Neural cell (in vitro differentiated cells): Measurements from ENCODE around the gene CLTRN. TPM values are rescaled to one million over a fixed set of nuclear protein-coding genes. Genes with fewer than 3 reads are reported as not detected.

ENCODE experiments used
- H2AFZ ChIP-seq: fragments of 200-600, 300-800 bp; sonication (generic), shearing (Covaris generic); 2 replicates; pipeline ENCODE4 v1.6.0; 2014; ENCODE audit warnings: low read depth, mild to moderate bottlenecking, antibody characterized with exemption, low read length, moderate library complexity
- H3F3A ChIP-seq: fragments of 200-600 bp; shearing (Covaris generic); 2 replicates; pipeline ENCODE4 v1.6.1; 2016; ENCODE audit warnings: mild to moderate bottlenecking, moderate library complexity, mixed read lengths, antibody characterized with exemption, low read length; ENCODE audit not compliant: insufficient read depth, poor library complexity, severe bottlenecking
- H3K27ac ChIP-seq: fragments of 200-600, 300-800 bp; sonication (generic), shearing (Covaris generic); 2 replicates; pipeline ENCODE4 v1.5.1; 2014; ENCODE audit warnings: mild to moderate bottlenecking, low read length, moderate library complexity
- H3K27me3 ChIP-seq: fragments of 300-800, 200-600 bp; sonication (generic), shearing (Covaris generic); 2 replicates; pipeline ENCODE4 v1.6.0; 2014; ENCODE audit warnings: mild to moderate bottlenecking, low read depth, low read length, moderate library complexity; ENCODE audit not compliant: insufficient read depth
- H3K36me3 ChIP-seq: fragments of 300-800, 200-600 bp; sonication (generic), shearing (Covaris generic); 2 replicates; pipeline ENCODE4 v1.5.1; 2014; ENCODE audit warnings: mild to moderate bottlenecking, antibody characterized with exemption, low read length, moderate library complexity; ENCODE audit not compliant: insufficient read depth
- H3K4me2 ChIP-seq: fragments of 300-800, 200-600 bp; sonication (generic), shearing (Covaris generic); 2 replicates; pipeline ENCODE4 v1.6.0; 2014; ENCODE audit warnings: mild to moderate bottlenecking, low read length
- H3K4me3 ChIP-seq: fragments of 300-800, 200-600 bp; sonication (generic), shearing (Covaris generic); 2 replicates; pipeline ENCODE4 v1.5.1; 2014; ENCODE audit warnings: mild to moderate bottlenecking, low read length, moderate library complexity
- H3K79me2 ChIP-seq: fragments of 200-600 bp; shearing (Covaris generic); replicated peaks from 2 replicates; pipeline ENCODE4 v1.6.0; 2014; ENCODE audit warnings: mild to moderate bottlenecking, low read length, moderate library complexity; ENCODE audit not compliant: insufficient read depth
- H3K9ac ChIP-seq: fragments of 300-800, 200-600 bp; sonication (generic), shearing (Covaris generic); 2 replicates; pipeline ENCODE4 v1.6.1; 2016; ENCODE audit warnings: mild to moderate bottlenecking, low read length, mixed read lengths
- H3K9me2 ChIP-seq: fragments of 200-600 bp; shearing (Covaris generic); 2 replicates; pipeline ENCODE4 v1.6.1; 2016; ENCODE audit warnings: mild to moderate bottlenecking, low read length, mixed read lengths; ENCODE audit not compliant: insufficient read depth
- H3K9me3 ChIP-seq: fragments of 200-600, 300-800 bp; sonication (generic), shearing (Covaris generic); 2 replicates; pipeline ENCODE4 v1.6.1; 2016; ENCODE audit warnings: mild to moderate bottlenecking, mixed run types, low read length, moderate library complexity, mixed read lengths
- H4K20me1 ChIP-seq: fragments of 200-600 bp; shearing (Covaris generic); 2 replicates; pipeline ENCODE4 v1.6.1; 2016; ENCODE audit warnings: mild to moderate bottlenecking, mixed run types; ENCODE audit not compliant: insufficient read depth
- CTCF ChIP-seq: fragments of 450-650 bp; IDR thresholded peaks from 2 replicates; pipeline ENCODE4 v1.5.1; 2014; ENCODE audit warnings: antibody characterized with exemption, mild to moderate bottlenecking, moderate library complexity; ENCODE audit not compliant: poor library complexity, severe bottlenecking
- EP300 ChIP-seq: fragments of 450-650 bp; conservative IDR thresholded peaks from 2 replicates; pipeline ENCODE4 v1.6.1; 2014; ENCODE audit warnings: antibody characterized with exemption, mild to moderate bottlenecking, moderate library complexity; ENCODE audit not compliant: poor library complexity, severe bottlenecking
- EZH2 ChIP-seq: fragments of 200-600, 300-800 bp; shearing (Covaris generic), sonication (generic); IDR thresholded peaks from 2 replicates; pipeline ENCODE4 v1.6.1; 2014; ENCODE audit warnings: antibody characterized with exemption, low read length, borderline replicate concordance, mild to moderate bottlenecking; ENCODE audit not compliant: insufficient read depth, poor library complexity, severe bottlenecking
- MXI1 ChIP-seq: fragments of 450-650 bp; conservative IDR thresholded peaks from 2 replicates; pipeline ENCODE4 v1.6.1; 2014; ENCODE audit warnings: antibody characterized with exemption, mild to moderate bottlenecking; ENCODE audit not compliant: poor library complexity, severe bottlenecking
- POLR2AphosphoS5 ChIP-seq: IDR thresholded peaks from 2 replicates; pipeline ENCODE4 v1.6.1; 2012
- RAD21 ChIP-seq: fragments of 450-650 bp; conservative IDR thresholded peaks from 2 replicates; pipeline ENCODE4 v1.6.1; 2014; ENCODE audit warnings: antibody characterized with exemption, mild to moderate bottlenecking, moderate library complexity
- REST ChIP-seq: IDR thresholded peaks from 2 replicates; pipeline ENCODE4 v1.6.1; 2012; ENCODE audit warnings: borderline replicate concordance
- SMC3 ChIP-seq: fragments of 450-650 bp; conservative IDR thresholded peaks from 2 replicates; pipeline ENCODE4 v1.6.1; 2014; ENCODE audit warnings: antibody characterized with exemption, mild to moderate bottlenecking, moderate library complexity; ENCODE audit not compliant: poor library complexity
- TAF1 ChIP-seq: IDR thresholded peaks from 2 replicates; pipeline ENCODE4 v1.6.1; 2012; ENCODE audit warnings: low read depth
- polyA plus RNA-seq: library from polyadenylated mRNA; depleted of rRNA; stranded (reverse); fragments of >200 nt; gene quantifications from 2 replicates; pipeline ENCODE4 v1.2.3, GENCODE V29; 2014

Gene CLTRN
- polyA plus RNA-seq, 1 donor from 2014 or later, result 2.2 TPM

GRCh38 chrX:15600049-15600448 is 64.6 kb downstream of the CLTRN start:
- no peaks in the 10 kb centered on the region for H3K79me2 ChIP-seq
- H3K4me3 ChIP-seq, result no peak overlapping the region
- TF ChIP-seq TAF1 (no peak), MXI1 (no peak), REST (no peak), SMC3 (no peak), POLR2AphosphoS5 (no peak), EZH2 (no peak), CTCF (no peak), EP300 (no peak), RAD21 (no peak)
- no peaks in the 10 kb centered on the region for H3F3A ChIP-seq
- H4K20me1 ChIP-seq, result no peaks in the 10 kb centered on the region
- no peak overlapping the region for H3K9ac ChIP-seq
- H3K4me2 ChIP-seq, result no peak overlapping the region
- H3K27ac ChIP-seq, result no peak overlapping the region
- no peaks in the 10 kb centered on the region for H3K27me3 ChIP-seq
- no peaks in the 10 kb centered on the region for H3K9me2 ChIP-seq
- H3K36me3 ChIP-seq, result no peaks in the 10 kb centered on the region
- no peaks in the 10 kb centered on the region for H3K9me3 ChIP-seq
- H2AFZ ChIP-seq, result no peak overlapping the region

- TF ChIP-seq SMC3 (no peak), TAF1 (no peak), CTCF (no peak), EZH2 (no peak), RAD21 (no peak), EP300 (no peak), MXI1 (no peak), REST (no peak), POLR2AphosphoS5 (no peak)
Observed at GRCh38 chrX:15599461-15599860, 65.1 kb downstream of the CLTRN start.

More at GRCh38 chrX:15599461-15599860, 65.1 kb downstream of the CLTRN start:
- H3K27me3 ChIP-seq, result no peaks in the 10 kb centered on the region
- no peak overlapping the region for H3K4me3 ChIP-seq
- no peaks in the 10 kb centered on the region for H3K79me2 ChIP-seq
- H4K20me1 ChIP-seq, result no peaks in the 10 kb centered on the region
- no peaks in the 10 kb centered on the region for H3F3A ChIP-seq
- H3K9me2 ChIP-seq, result no peaks in the 10 kb centered on the region
- H3K36me3 ChIP-seq, result no peaks in the 10 kb centered on the region
- no peak overlapping the region for H3K27ac ChIP-seq
- no peak overlapping the region for H2AFZ ChIP-seq
- H3K9ac ChIP-seq, result no peak overlapping the region
- H3K4me2 ChIP-seq, result no peak overlapping the region
- no peaks in the 10 kb centered on the region for H3K9me3 ChIP-seq
